HG03159 (cell line): ENCODE measurements around the gene EVI5.
"Not testable (repeated sequence)": the region's sequence is repeated elsewhere in the genome, so short reads cannot be mapped to it uniquely, and the experiment has no call there.

Source experiments
- ATAC-seq: cut with Tn5 transposase; IDR thresholded peaks from one replicate; pipeline ENCODE4 v1.9.1; 2021; ENCODE audit warnings: mild to moderate bottlenecking, moderate library complexity; ENCODE audit not compliant: unreplicated experiment

The EVI5 gene

DNA sequence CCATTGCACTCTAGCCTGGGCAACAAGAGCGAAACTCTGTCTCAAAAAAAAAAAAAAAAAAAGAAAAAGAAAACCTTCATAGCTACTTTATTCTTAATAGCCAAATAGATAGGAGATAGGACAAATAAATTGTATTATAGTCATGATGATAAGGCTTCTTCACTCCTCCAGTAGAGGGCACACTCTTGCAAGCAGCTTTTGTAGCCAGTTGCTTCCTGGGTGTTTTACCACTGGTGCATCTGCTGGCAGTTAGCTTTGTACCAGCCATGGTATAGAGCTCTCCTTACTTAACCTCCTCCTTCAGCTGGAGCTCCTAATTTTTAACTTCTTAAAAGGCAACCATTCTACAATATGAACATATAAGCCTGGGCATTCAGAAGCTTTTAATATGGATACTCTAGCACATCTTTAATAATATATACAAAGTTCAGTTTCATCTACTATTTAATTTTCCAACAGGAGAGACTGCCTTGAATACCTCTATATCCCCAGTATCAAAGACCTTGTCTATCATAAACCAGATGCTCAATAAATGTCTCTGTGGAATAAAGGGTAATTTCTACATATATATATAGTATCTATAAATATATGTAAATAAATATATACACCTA, 35.8 kb downstream of the EVI5 start:
- ATAC-seq, result peak; percentile 72

DNA sequence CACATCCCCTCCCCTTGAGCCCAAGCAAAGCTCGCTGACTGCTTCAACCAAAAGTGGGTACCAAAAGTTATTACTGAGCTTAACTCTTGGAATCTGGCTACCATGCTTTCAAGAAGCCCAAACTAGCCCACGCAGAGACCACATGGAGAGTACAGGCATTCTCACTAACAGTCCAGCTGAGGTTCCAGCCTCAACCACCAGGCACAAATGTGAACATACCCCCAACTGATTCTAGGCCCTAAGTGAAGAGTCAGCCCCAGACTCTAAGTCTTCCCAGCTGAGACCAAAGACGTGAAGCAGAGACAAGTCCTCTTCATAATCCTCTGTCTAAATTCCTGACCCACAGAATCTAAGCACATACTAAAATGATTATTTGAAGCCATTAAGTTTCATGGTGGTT, 36.8 kb downstream of the EVI5 start:
- no peak for ATAC-seq

DNA sequence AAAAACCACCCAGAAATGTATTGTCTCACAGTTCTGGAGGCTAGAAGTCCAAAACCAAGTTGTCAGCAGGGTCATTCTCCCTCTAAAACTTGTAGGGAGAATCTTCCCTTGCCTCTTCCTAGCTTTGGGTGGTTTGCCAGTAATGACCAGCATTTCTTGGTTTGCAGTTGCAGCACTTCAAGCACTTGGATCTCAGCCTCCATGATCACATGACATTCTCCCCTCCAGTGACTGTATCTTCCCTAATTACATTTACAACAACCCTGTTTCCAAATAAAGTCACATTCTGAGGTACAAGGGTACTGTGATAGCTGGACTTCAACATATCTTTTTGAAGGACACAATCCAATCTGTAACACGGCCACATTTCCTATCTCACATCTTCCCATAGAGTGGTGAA, 37.2 kb downstream of the EVI5 start:
- ATAC-seq, result no peak

DNA sequence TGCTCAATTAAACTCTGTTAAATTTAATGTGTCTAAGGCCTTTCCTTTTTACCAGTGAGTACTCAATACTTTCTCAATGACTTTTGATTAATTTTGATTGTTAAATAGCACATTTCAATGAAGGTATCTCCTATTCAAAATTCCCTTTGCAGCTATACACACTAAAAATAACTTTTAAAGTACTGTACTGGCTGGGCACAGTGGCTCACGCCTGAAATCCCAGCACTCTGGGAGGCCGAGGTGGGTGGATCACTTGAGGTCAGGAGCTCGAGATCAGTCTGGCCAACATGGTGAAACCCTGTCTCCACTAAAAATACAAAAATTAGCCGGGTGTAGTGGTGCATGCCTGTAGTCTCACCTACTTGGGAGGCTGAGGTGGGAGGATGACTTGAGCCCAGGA, 38.7 kb downstream of the EVI5 start:
- not testable (repeated sequence) for ATAC-seq

DNA sequence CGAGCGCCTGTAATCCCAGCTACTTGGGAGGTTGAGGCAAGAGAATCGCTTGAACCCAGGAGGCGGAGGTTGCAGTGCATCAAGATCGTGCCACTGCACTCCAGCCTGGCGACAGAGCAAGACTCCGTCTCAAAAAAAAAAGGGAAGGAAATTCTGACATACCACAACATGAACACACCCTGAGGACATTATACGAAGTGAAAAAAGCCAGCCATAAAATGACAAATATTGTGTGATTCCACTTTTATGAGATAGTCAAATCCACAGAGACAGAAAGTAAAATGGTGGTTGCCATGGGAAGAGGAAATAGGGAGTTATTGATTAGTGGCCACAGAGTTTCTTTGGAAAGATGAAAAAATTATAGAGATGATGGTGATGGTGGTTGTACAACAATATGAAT, 41.7 kb downstream of the EVI5 start:
- ATAC-seq, result no peak

DNA sequence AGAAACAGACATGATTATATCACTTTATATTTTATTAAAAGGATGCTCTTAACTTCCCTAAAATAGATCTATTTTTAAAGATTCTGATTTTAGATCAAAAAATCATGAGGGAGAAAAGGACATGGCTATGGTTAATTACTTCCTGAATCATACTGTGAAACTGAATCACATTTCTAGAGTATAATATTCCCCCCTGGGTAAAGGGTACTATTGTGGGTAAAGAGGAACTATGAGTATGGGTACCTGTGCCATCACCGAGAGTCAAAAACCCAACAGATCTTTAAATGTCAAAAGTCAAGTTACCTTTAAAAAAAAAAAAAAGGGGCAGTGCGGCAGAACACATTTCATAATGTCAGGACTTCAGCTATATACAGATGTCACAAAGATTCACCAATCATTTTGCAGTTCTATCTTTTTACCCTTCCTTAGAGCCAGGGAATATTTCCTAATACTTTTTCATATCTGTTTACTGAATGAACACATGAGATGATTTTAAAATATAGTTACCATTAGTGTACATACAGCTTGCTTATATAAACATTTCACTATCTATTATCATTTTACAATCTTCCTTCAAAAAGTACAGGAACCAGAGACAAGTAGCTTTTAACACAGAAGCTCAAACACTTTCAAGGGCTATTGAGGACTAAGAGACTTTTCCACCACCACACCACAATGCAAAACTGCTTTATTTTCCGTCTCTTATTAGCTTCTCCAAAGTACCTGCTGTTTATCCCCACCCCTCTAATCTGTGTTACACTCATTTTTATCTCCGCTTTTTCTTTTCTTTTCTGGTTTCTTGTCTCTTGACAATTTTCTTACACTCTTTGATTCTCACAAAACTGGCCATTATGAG, 45.0 kb downstream of the EVI5 start:
- no peak for ATAC-seq

DNA sequence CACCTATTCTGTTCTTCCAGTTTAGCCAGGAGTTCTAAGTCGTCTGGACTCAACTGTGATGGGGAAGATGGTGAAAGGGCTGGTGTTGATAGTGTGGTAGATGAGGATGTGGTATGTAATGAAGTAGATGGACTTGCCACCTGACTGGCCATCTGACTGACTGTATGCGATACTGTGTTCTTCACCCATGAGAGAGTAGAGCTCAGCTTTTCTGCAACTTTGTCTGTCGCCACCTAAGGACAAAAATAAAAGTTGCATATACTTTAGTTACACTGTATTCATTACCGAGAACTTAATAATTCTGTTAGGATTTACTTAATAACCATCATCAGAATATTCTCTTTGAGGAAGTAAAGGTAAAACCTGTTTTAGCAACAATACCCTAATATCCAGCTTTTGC, 48.5 kb downstream of the EVI5 start:
- ATAC-seq, result no peak

DNA sequence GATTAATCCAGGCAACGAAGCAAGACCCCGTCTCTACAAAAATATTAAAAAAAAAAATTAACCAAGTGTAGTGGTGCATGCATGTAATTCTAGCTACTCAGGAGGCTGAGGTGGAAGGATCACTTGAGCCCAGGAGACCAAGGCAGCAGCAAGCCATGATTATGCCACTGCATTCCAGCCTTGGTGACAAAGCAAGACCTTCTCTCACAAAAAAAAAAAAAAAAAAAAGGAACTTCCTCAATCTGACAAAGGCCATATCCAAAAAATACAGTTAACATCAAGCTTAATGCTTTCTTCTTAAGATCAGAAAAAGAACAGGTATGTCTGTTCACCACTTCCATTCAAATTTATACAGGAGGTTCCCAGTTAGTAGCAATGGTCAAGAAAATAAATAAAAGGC, 54.4 kb downstream of the EVI5 start:
- no peak for ATAC-seq

DNA sequence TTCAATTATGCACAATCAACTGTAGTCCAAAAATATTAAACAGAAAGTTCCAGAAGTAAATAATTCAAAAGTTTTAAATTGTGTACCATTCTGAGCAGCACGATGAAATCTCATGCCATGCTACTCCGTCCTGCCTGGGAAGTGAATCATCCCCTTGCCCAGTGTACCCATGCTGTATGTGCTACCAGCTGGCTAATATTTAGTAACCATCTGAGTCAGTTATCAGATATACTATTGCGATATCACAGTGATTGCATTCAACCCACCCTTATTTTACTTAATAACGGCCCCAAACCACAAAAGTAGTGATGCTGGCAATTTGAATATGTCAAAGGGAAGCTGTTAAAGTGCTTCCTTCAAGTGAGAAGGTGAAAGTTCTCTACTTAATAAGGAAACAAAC, 56.2 kb downstream of the EVI5 start:
- no peak for ATAC-seq

DNA sequence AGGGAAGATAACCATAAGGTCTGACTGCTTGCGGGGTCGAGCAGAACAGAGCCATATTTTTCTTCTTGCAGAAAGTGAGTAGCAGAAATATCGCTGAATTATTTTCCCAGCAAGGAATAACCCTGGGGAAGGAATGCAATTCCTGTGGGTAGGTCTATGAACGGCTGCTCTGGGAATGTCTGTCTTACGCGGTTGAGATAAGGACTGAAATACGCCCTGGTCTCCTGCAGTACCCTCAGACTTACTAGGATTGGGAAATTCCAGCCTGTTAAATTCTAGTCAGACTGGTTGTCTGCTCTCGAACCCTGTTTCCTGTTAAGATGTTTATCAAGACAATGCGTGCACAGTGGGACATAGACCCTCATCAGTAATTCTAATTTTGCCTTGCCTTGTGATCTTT, 61.2 kb downstream of the EVI5 start:
- not testable (repeated sequence) for ATAC-seq

DNA sequence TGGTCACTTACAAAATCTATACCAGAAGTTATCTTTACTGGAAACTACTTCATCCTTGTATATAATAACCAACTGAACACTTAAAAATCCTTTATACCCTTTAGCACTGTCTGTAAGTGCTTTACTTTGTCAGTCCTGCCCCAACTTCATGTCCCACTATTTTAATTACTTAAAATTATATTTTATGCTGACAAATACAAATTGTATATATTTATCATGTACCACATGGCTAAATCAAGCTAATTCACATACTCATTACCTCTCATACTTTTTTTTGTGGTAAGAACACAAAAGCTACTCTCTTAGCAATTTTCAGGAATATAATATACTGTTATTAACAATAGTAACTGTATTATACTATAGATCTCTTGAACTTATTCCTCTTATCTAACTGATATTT, 63.0 kb downstream of the EVI5 start:
- ATAC-seq, result no peak

DNA sequence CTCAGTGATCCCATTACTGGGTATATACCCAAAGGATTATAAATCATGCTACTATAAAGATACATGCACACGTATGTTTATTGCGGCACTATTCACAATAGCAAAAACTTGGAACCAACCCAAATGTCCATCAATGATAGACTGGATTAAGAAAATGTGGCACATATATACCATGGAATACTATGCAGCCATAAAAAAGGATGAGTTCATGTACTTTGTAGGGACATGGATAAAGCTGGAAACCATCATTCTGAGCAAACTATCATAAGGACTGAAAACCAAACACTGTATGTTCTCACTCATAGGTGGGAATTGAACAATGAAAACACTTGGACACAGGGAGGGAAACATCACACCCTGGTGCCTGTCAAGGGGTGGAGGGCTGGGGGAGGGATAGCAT, 63.8 kb downstream of the EVI5 start:
- ATAC-seq, result not testable (repeated sequence)

DNA sequence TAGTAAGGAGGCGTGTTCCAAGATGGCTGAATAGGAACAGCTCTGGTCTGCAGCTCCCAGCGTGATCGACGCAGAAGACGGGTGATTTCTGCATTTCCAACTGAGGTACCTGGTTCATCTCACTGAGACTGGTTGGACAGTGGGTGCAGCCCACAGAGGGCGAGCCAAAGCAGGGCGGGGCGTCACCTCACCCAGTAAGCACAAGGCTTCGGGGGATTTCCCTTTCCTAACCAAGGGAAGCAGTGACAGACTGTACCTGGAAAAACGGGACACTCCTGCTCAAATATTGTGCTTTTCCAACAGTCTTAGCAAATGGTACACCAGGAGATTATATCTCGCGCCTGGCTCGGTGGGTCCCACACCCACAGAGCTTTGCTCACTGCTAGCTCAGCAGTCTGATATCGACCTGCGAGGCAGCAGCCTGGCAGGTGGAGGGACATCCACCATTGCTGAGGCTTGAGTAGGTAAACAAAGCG, 69.4 kb downstream of the EVI5 start:
- ATAC-seq, result not testable (repeated sequence)

DNA sequence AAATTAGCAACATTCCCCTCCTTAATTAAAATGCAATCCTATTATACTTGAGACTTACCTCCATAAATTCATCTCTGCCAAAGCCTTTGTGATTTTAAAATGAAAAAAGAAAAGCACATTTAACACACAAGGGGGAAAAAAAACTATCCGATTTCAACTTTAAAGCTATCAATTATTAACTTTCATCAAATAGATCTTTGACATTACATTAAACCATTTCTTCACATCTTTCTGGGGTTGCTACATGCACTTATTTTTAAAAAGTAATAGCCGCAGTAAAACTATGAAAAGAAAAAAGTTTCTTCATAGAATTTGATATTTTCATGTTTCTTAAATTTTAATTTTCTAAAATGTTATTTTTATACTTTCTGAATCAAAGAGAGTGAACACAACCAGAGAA, 71.0 kb downstream of the EVI5 start:
- ATAC-seq, result no peak

DNA sequence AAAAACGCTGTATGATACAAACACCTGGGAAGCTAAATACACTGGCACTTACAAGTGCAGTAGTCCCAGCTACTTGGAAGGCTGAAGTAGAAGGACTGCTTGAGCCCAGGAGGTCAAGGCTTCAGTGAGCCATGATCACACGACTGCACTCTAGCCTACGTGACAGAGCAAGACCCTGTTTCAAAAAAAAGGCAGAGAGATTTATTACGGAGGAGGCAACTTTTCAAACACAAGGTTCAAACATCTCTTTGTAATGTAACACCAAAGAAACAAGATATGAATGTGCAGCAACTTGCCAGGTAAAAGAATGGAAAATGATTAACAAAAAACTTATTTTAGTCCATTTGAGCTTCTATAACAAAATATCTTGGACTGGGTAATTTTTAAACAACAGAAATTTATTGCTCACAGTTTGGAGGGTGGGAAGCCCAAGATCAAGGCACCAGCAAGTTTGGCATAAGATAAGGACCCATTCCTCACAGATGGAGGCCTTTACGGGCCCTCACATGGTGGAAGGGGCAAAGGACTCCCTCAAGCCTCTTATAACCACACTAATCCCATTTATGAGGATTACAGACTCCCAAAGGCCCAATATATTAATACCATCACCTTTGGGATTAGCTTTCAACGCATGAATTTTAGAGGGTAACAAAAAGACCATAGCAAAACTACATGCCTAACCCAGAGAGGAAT, 73.3 kb downstream of the EVI5 start:
- ATAC-seq, result no peak

DNA sequence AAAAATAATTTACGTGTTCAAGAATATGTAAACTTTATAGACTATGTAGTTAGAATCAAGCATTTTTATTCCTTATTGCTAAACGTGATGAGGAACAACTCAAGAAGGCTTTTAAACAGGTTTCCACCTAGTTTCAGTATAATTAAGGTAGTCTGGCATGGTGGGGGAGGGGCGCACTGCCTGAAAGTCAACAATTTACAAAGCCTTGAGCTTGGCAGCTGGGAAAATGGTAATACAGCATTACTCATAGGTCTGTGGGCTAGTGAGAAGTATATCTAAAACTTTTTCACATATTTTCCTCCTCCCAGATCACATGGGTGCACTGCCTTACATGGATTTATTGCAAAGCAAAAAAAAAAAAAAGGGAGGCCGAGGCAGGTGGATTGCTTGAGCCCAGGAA, 75.2 kb downstream of the EVI5 start:
- no peak for ATAC-seq

DNA sequence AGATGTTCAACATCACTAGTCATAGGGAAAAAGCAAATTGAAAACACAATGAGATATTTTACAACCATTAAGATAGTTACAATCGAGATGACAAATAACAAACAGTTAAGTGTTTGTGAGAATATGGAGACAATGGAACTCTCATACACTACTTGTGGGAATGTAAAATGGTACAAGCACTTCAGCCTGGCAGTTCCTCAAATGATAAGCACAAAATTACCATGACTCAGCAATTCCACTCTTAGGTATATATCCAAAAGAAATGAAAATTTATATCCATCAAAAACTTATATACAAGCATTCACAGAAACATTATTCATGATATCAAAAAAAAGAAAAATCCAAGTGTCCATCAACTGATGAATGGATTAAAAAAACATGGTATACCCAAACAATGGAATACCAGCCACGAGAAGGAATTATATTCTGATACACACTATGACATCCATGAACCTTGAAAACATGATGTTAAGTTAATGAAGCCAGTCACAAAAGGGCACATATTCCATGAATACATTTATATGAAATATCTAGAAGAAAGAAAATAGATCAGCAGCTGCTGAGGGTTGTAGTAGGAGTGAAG, 76.4 kb downstream of the EVI5 start:
- ATAC-seq, result no peak

DNA sequence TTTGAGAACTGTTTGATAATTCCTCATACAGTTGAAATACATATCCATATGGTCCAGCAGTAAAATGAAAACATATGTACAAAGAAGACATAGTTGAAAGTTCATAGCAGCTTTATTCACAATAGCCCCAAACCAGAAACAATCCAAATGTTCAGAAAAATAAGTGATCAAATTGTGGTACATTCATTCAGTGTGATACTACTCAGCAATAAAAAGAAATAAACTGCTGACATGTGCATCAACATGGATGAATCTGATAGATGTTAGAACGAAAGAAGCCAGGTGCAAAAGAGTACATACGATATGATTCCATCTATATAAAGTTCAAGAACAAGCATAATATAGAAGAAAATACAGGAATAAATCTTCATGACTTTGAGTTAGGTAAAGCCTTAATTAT, 77.2 kb downstream of the EVI5 start:
- ATAC-seq, result no peak

DNA sequence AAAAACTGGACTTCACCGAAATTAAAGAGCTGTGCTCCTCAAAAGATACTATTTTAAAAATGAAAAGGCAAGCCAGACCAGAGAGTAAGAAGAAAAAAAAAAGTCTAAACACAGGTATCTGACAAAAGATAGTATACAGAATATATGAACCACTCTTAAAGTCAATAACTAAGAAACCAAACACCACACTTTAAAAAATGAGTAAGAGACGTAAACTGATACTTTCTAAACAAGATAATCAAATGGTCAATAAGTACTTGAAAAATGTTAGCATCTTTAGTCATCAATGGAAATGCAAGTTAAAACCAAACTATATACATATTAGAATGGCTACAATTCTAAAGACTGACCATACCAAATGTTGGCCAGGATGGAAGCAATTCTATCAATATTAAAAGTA, 77.6 kb downstream of the EVI5 start:
- ATAC-seq, result no peak

DNA sequence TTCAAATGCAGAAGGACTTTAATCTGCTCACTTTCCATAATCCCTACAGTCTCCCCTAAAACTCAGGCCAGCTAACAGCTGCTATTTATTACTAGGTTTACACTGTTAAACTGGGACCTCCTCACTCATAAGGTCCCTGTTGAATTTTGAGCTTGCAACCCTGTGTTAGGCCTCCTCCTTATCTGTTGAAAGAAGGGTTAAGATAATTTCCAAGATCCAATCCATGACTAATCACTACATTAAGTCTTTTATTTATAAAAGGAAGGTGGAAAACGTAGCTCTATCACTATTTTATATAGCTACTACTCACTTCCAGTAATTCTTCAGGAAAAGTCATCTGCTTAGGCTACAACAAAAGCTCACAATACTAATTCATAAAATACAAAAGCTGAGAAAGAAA, 79.5 kb downstream of the EVI5 start:
- ATAC-seq, result no peak

DNA sequence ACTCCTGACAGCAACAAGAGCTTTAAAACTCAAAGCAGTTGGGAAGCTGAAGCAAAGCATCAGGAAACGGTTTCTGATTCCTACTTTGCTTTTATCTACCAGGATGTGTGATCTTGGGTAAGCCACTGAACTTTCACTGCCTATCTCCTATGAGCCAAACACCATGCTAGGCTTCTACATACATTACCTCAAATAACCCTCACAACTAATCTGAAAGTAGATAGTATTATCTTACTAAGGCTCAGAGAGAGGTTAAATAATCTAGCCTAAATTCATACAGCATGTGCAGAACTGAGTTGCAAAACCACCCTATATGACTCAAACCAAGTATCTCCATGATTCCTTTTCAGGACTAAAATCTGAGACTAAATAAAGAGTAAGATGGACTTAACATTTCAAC, 83.8 kb downstream of the EVI5 start:
- ATAC-seq, result no peak

DNA sequence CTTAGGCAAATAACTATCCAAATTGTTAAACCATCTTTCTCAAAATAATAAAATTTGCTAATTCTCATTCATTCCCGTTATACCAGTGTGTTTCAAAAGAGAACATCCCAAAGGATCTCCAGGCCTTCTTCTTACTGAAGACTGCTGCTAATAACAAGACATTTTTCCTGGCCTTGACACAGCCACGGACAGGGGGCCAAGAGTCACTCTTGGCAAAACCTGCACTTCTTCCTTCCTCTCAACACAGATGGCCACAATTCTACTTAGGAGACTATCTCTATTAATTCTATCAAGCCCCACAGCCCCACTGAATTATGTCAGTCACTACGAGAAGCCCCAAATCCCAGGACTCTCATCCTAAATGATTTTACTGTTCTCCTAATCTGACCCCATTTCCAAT, 86.0 kb downstream of the EVI5 start:
- no peak for ATAC-seq
